SK-N-SH (cell line): ENCODE measurements around the gene QSOX2. TPM values are rescaled to one million over a fixed set of nuclear protein-coding genes. Genes with fewer than 3 reads are reported as not detected.

Source experiments
- CTCF ChIA-PET: fragments of 300-600, 350-600 bp; formaldehyde crosslinking; extraction: SDS; loops from one replicate; lab custom pipeline; 2021; lab: Yijun Ruan, JAX
- POLR2A ChIA-PET: fragments of 350-600 bp; sonication (Branson Sonifier 250); formaldehyde crosslinking; extraction: SDS; loops from one replicate; lab custom pipeline; 2020; ENCODE audit warnings: antibody characterized with exemption, inconsistent platforms; lab: Yijun Ruan, JAX
- DNase-seq: peaks from one replicate; pipeline ENCODE4 v3.0.0; 2012
- H2AFZ ChIP-seq: fragments of 200-600 bp; sonication (generic); 2 replicates; pipeline ENCODE4 v1.8.1; 2016; ENCODE audit warnings: antibody characterized with exemption, mild to moderate bottlenecking, low read depth
- H3F3A ChIP-seq: fragments of 200-600 bp; sonication (generic); replicated peaks from 2 replicates; pipeline ENCODE3; 2016; ENCODE audit warnings: antibody characterized with exemption, mild to moderate bottlenecking; ENCODE audit not compliant: insufficient read depth
- H3K27ac ChIP-seq, 2 experiments: fragments of 200-500 bp in 1 of 2; fragments of 200-600 bp in 1 of 2; sonication (Bioruptor generic) in 1 of 2; sonication (generic), shearing (Covaris generic) in 1 of 2; 2 replicates each; pipeline versions ENCODE4 v1.5.1 to v1.6.1; 2014 to 2016; ENCODE audit warnings: low read depth in 2 of 2, inconsistent platforms in 1 of 2, low read length in 1 of 2, mild to moderate bottlenecking in 1 of 2, mixed read lengths in 1 of 2
- H3K27me3 ChIP-seq: fragments of 200-600 bp; sonication (generic), shearing (Covaris generic); 2 replicates; pipeline ENCODE4 v1.6.1; 2016; ENCODE audit warnings: mixed run types; ENCODE audit not compliant: insufficient read depth
- H3K36me3 ChIP-seq, 2 experiments: fragments of 200-500 bp in 1 of 2; fragments of 200-600 bp in 1 of 2; sonication (Bioruptor generic) in 1 of 2; sonication (generic) in 1 of 2; replicated peaks in 1 of 2; 2 replicates each; pipeline versions ENCODE3 to v1.5.1; 2014 to 2016; ENCODE audit warnings: low read length in 1 of 2, mild to moderate bottlenecking in 1 of 2; ENCODE audit not compliant: insufficient read depth in 2 of 2, control insufficient read depth in 1 of 2
- H3K4me1 ChIP-seq, 2 experiments: fragments of 200-500 bp in 1 of 2; fragments of 200-600 bp in 1 of 2; sonication (Bioruptor generic) in 1 of 2; sonication (generic), shearing (Covaris generic) in 1 of 2; 2 replicates each; pipeline versions ENCODE4 v1.5.1 to v1.6.1; 2014 to 2016; ENCODE audit warnings: low read depth in 1 of 2, low read length in 1 of 2, mixed run types in 1 of 2; ENCODE audit not compliant: insufficient read depth in 2 of 2, control insufficient read depth in 1 of 2
- H3K4me2 ChIP-seq: fragments of 200-600 bp; sonication (generic), shearing (Covaris generic); 2 replicates; pipeline ENCODE4 v1.6.1; 2017; ENCODE audit warnings: mixed run types
- H3K4me3 ChIP-seq, 2 experiments: fragments of 200-500 bp in 1 of 2; fragments of 200-600 bp in 1 of 2; sonication (Bioruptor generic) in 1 of 2; sonication (generic), shearing (Covaris generic) in 1 of 2; 2 replicates each; pipeline versions ENCODE4 v1.5.1 to v1.8.1; 2014 to 2016; ENCODE audit warnings: low read depth in 2 of 2, inconsistent platforms in 1 of 2, low read length in 1 of 2, mild to moderate bottlenecking in 1 of 2, mixed read lengths in 1 of 2, moderate library complexity in 1 of 2
- H3K79me2 ChIP-seq: fragments of 200-600 bp; sonication (generic); 2 replicates; pipeline ENCODE4 v1.8.1; 2017; ENCODE audit warnings: mild to moderate bottlenecking; ENCODE audit not compliant: insufficient read depth
- H3K9ac ChIP-seq: fragments of 200-600 bp; sonication (generic); 2 replicates; pipeline ENCODE4 v1.6.1; 2017; ENCODE audit warnings: mixed run types
- H3K9me2 ChIP-seq: fragments of 200-600 bp; sonication (generic); 2 replicates; pipeline ENCODE4 v1.6.1; 2017; ENCODE audit warnings: mixed run types
- H3K9me3 ChIP-seq: fragments of 200-600 bp; sonication (generic); 2 replicates; pipeline ENCODE4 v1.6.1; 2017; ENCODE audit warnings: mixed run types, mild to moderate bottlenecking, moderate library complexity
- H4K20me1 ChIP-seq: fragments of 200-600 bp; sonication (generic); 2 replicates; pipeline ENCODE4 v1.6.1; 2017; ENCODE audit warnings: mild to moderate bottlenecking, mixed run types; ENCODE audit not compliant: insufficient read depth
- CHD2 ChIP-seq: fragments of 150-350 bp; IDR thresholded peaks from 2 replicates; pipeline ENCODE4 v1.6.1; 2018; ENCODE audit warnings: low read length; ENCODE audit not compliant: partially characterized antibody
- CTCF ChIP-seq: fragments of 200-600 bp; sonication (generic); IDR thresholded peaks from 2 replicates; pipeline ENCODE4 v1.6.1; 2017; ENCODE audit warnings: antibody characterized with exemption, mild to moderate bottlenecking, moderate library complexity
- EZH2phosphoT487 ChIP-seq: fragments of 200-600 bp; sonication (generic); IDR thresholded peaks from 2 replicates; pipeline ENCODE4 v1.6.1; 2017; ENCODE audit warnings: low read depth, mixed run types, mild to moderate bottlenecking, antibody characterized with exemption, moderate library complexity, borderline replicate concordance
- FOSL2 ChIP-seq: IDR thresholded peaks from 2 replicates; pipeline ENCODE4 v1.4.0; 2012; ENCODE audit warnings: low read depth, mild to moderate bottlenecking, moderate library complexity, borderline replicate concordance
- FOXM1 ChIP-seq: IDR thresholded peaks from 2 replicates; pipeline ENCODE4 v1.4.0; 2012; ENCODE audit warnings: low read depth, mild to moderate bottlenecking
- JUND ChIP-seq: IDR thresholded peaks from 2 replicates; pipeline ENCODE4 v1.4.0; 2012
- MEF2A ChIP-seq: IDR thresholded peaks from 2 replicates; pipeline ENCODE4 v1.4.0; 2012; ENCODE audit warnings: low read depth, borderline replicate concordance
- NFIC ChIP-seq: IDR thresholded peaks from 2 replicates; pipeline ENCODE4 v1.4.0; 2012; ENCODE audit warnings: borderline replicate concordance
- PBX3 ChIP-seq: IDR thresholded peaks from 2 replicates; pipeline ENCODE4; 2012
- POLR2AphosphoS5 ChIP-seq: IDR thresholded peaks from 2 replicates; pipeline ENCODE4 v1.6.1; 2012; ENCODE audit warnings: low read depth, low read length
- RCOR1 ChIP-seq: fragments of 150-350 bp; IDR thresholded peaks from 2 replicates; pipeline ENCODE4 v1.6.1; 2017; ENCODE audit warnings: antibody characterized with exemption, low read length
- RFX5 ChIP-seq: IDR thresholded peaks from 2 replicates; pipeline ENCODE4 v1.6.1; 2012; ENCODE audit warnings: mild to moderate bottlenecking, improper control_type of control experiment, low read length
- RXRA ChIP-seq: IDR thresholded peaks from 2 replicates; pipeline ENCODE4 v1.4.0; 2012; ENCODE audit warnings: low read depth, mild to moderate bottlenecking, borderline replicate concordance
- SIN3A ChIP-seq: IDR thresholded peaks from 2 replicates; pipeline ENCODE4 v1.6.1; 2012; ENCODE audit warnings: low read depth, mild to moderate bottlenecking, low read length, moderate library complexity, borderline replicate concordance
- SMC3 ChIP-seq: IDR thresholded peaks from 2 replicates; pipeline ENCODE4 v1.6.1; 2012; ENCODE audit warnings: low read depth, low read length, improper control_type of control experiment
- TCF12 ChIP-seq: IDR thresholded peaks from 2 replicates; pipeline ENCODE4 v1.4.0; 2012
- USF1 ChIP-seq: IDR thresholded peaks from 2 replicates; pipeline ENCODE4 v1.4.0; 2012; ENCODE audit warnings: low read depth, borderline replicate concordance
- USF2 ChIP-seq: fragments of 150-350 bp; IDR thresholded peaks from 2 replicates; pipeline ENCODE4 v1.6.1; 2017; ENCODE audit warnings: antibody characterized with exemption, low read length, low read depth, borderline replicate concordance
- YY1 ChIP-seq: IDR thresholded peaks from 2 replicates; pipeline ENCODE4 v1.4.0; 2012; ENCODE audit warnings: low read depth, mild to moderate bottlenecking
- WGBS: methylation state at CpG from one replicate; pipeline ENCODE4 v1.1.6; 2017; ENCODE audit warnings: low lambda C conversion rate; 5-methylcytosine and 5-hydroxymethylcytosine counted together
- polyA plus RNA-seq, 3 experiments: library from polyadenylated mRNA; depleted of rRNA; stranded (reverse); fragments of >200 nt; gene quantifications; 2 replicates each; pipeline ENCODE4 v1.2.3, GENCODE V29; 2012

QSOX2 gene
- polyA plus RNA-seq, 1 of the 3 experiments (the other 2 are of a cell fraction), result 26.6 TPM

- Histone ChIP-seq H3K36me3 (peaks cover 1 to 41% of the 10 kb centered on the region in 2 experiments), H3K4me2 (no peak overlapping the region), H3K27me3 (no peaks in the 10 kb centered on the region), H3K9ac (no peak overlapping the region), H3K27ac (no peak overlapping the region), H3K4me3 (no peak overlapping the region), H3F3A (no peaks in the 10 kb centered on the region), H3K9me3 (no peaks in the 10 kb centered on the region), H3K4me1 (no peaks in the 10 kb centered on the region), H4K20me1 (peaks cover 23% of the 10 kb centered on the region), H2AFZ (no peak overlapping the region), H3K79me2 (no peaks in the 10 kb centered on the region), H3K9me2 (no peaks in the 10 kb centered on the region)
- no peak for DNase-seq
- TF ChIP-seq JUND (no peak), RFX5 (no peak), EZH2phosphoT487 (no peak), RXRA (no peak), MEF2A (no peak)
- POLR2A ChIA-PET, result no interaction called here
- CTCF ChIA-PET, result interaction anchor here (0.9 to 3.1 kb wide), 5 partner anchors 10 to 64 kb away, joined by 4 to 15 read pairs (median 6); no protein-coding TSS in a partner anchor
- 78% methylated on average over 8 of the region's 15 CpGs for WGBS
Observed at GRCh38 chr9:136220017-136220729, 25.4 kb downstream of the QSOX2 start.

GRCh38 chr9:136219276-136219675 lies 26.3 kb downstream of the QSOX2 start:
- Histone ChIP-seq H3K27me3 (no peaks in the 10 kb centered on the region), H3K9me3 (no peaks in the 10 kb centered on the region)
- TF ChIP-seq SMC3 (no peak), RXRA (no peak), JUND (no peak), POLR2AphosphoS5 (no peak), NFIC (no peak), PBX3 (no peak), YY1 (no peak), FOXM1 (no peak), TCF12 (no peak), CHD2 (no peak), CTCF (no peak), RCOR1 (no peak), USF2 (no peak), USF1 (no peak), SIN3A (no peak), FOSL2 (no peak)
- TF ChIP-seq, all 33 proteins: peak for 0
- WGBS, result 92% methylated on average over 10 of the region's 13 CpGs
- Histone ChIP-seq H3K9ac (no peak overlapping the region), H3F3A (no peaks in the 10 kb centered on the region), H3K4me2 (no peak overlapping the region), H3K36me3 (peaks cover 5 to 47% of the 10 kb centered on the region in 2 experiments), H4K20me1 (peaks cover 20% of the 10 kb centered on the region), H3K4me1 (no peaks in the 10 kb centered on the region), H2AFZ (no peak overlapping the region), H3K79me2 (no peaks in the 10 kb centered on the region), H3K4me3 (no peak overlapping the region), H3K9me2 (no peaks in the 10 kb centered on the region), H3K27ac (no peak overlapping the region)
- CTCF ChIA-PET, result interaction anchor here (0.9 to 3.1 kb wide), 7 partner anchors 9 to 86 kb away, joined by 3 to 15 read pairs (median 5); no protein-coding TSS in a partner anchor
- no peak for DNase-seq
- POLR2A ChIA-PET, result no interaction called here
